Heart right ventricle (tissue), 16 donors: Measurements from ENCODE around the gene EHD2. TPM values are rescaled to one million over a fixed set of nuclear protein-coding genes. Genes with fewer than 3 reads are reported as not detected.
"Not testable (repeated sequence)": the region's sequence is repeated elsewhere in the genome, so short reads cannot be mapped to it uniquely, and the experiment has no call there.

Experiments used
- ATAC-seq, 8 donors: fragments of 200-7000 bp; cut with Tn5 transposase; one replicate each; pipeline ENCODE4 v1.9.1; 2020; ENCODE audit warnings: mild to moderate bottlenecking in 8 of 8, moderate library complexity in 8 of 8, moderate number of reproducible peaks in 1 of 8
- DNase-seq, 2 donors: peaks; one replicate each; pipeline ENCODE4 v3.0.0-alpha.2; 2020
- H3K27ac ChIP-seq, 10 donors: fragments of 200-600 bp; sonication (generic) in 2 of 10; one replicate each; pipeline versions ENCODE4 v1.5.0 to v1.8.0; 2020 to 2022; ENCODE audit warnings: mild to moderate bottlenecking in 3 of 10
- H3K27me3 ChIP-seq, 7 donors: fragments of 200-600 bp; one replicate each; pipeline ENCODE4 v1.8.0; 2021 to 2022; ENCODE audit warnings: mild to moderate bottlenecking in 2 of 7
- H3K36me3 ChIP-seq, 9 donors: fragments of 200-600 bp; sonication (generic) in 1 of 9; one replicate each; pipeline versions ENCODE4 v1.5.0 to v1.8.0; 2020 to 2022; ENCODE audit warnings: mild to moderate bottlenecking in 2 of 9
- H3K4me1 ChIP-seq, 9 donors: fragments of 200-600 bp; sonication (generic) in 1 of 9; one replicate each; pipeline versions ENCODE4 v1.5.0 to v1.8.0; 2020 to 2022; ENCODE audit warnings: mild to moderate bottlenecking in 4 of 9
- H3K4me3 ChIP-seq, 10 donors: fragments of 200-600 bp; sonication (generic) in 2 of 10; one replicate each; pipeline versions ENCODE4 v1.5.0 to v1.8.0; 2020 to 2022; ENCODE audit warnings: mild to moderate bottlenecking in 7 of 10, moderate library complexity in 2 of 10
- H3K9me3 ChIP-seq, 11 donors: fragments of 200-600 bp in 10 of 11; sonication (generic) in 2 of 11; one replicate each; pipeline versions ENCODE4 v1.5.0 to v1.8.0; 2013 to 2022; ENCODE audit warnings: mild to moderate bottlenecking in 2 of 11, control low read depth in 1 of 11, moderate library complexity in 1 of 11
- CTCF ChIP-seq, 9 donors: fragments of 200-600 bp; sonication (generic) in 2 of 9; IDR thresholded peaks; one replicate each; pipeline versions ENCODE4 v1.5.0 to v1.8.0; 2021 to 2022; ENCODE audit warnings: antibody characterized with exemption in 9 of 9, mild to moderate bottlenecking in 5 of 9, moderate library complexity in 1 of 9
- WGBS, 2 donors: extraction: QIAGEN DNeasy Blood & Tissue Kit; methylation state at CpG; one replicate each; pipeline ENCODE4 v1.1.7; 2013; ENCODE audit warnings: inconsistent platforms in 1 of 2; 5-methylcytosine and 5-hydroxymethylcytosine counted together
- intact Hi-C, 10 donors: fragments of 100-400 bp; cut with DNase I; formaldehyde crosslinking; loops; one replicate each; pipeline versions ENCODE4 v1.11.1 to v1.14.2; 2022
- polyA plus RNA-seq, 2 donors: library from polyadenylated mRNA; stranded (reverse); fragments of 200-250 nt; gene quantifications; one replicate each; pipeline ENCODE4 v1.2.3, GENCODE V29; 2013
- total RNA-seq, 10 donors: library from RNA; stranded (reverse); fragmentation: NEBNext Ultra II Directional in 3 of 10; extraction: Animal tissue kit (Norgen Biotek cat#: 25700) in 3 of 10; gene quantifications; one replicate each; pipeline versions ENCODE4 v1.2.1 to v1.2.4, GENCODE V29; 2021 to 2023
- donor health status: Arrhythmogenic right ventricular cardiomyopathy.
- donor health status: ischemic (EF 13 %, LVEDD 7.1; RV severe dilation, severe dysfunction).
- donor health status: healthy with polysubstance abuse.
- donor health status: DM: no; HTN: yes; CAD: no.
- donor health status: DM: no; HTN: no; CAD: no.
- donor health status: ischemic (EF 25% LVEDD 6.9; RV normal size, moderate dysfunction).
- donor health status: ischemic (EF 25% LVEDD 5.7; RV mildly dilated, moderate dysfunction).
- donor health status: healthy.
- donor health status: DM: yes; HTN: yes; CAD: no.
- donor health status: Ischemic cardiomyopathy.
- donor health status: ischemic (EF 35%, LVEDD 5.7; RV mildly dilated, moderate dysfunction).
- donor health status: nonischemic (EF 11% LVEDD 7.7; RV severe dilation, severe dysfunction).
- donor health status: DM: yes; HTN: yes; CAD: no.
- donor health status: PGD.
- donor health status: ischemic (EF 29% LVEDD 5.4; RV normal size, mild dysfunction).
- donor health status: nonischemic (EF 23%, LVEDD 6.1; RV moderate dilation, normal function).

EHD2 gene
- total and polyA plus RNA-seq, 12 donors = 27.5 to 78.2 (median 47.5) TPM

- WGBS, 2 donors = 58 to 91% methylated on average over 3 of the region's 3 CpGs
- H3K36me3 ChIP-seq = peaks cover 0 to 35% (median 20%) of the 10 kb centered on the region in 9 donors
- H3K4me3 ChIP-seq = no peak overlapping the region
- TF ChIP-seq CTCF (IDR thresholded peaks at IDR 0.05) = no peak
- intact Hi-C loops = loop anchor here in 3 of 10 donors (10.0 kb wide), 1 partner anchor 103 kb away; no protein-coding TSS in a partner anchor
- ATAC-seq (no peak), DNase-seq (no peak)
- H3K27me3 ChIP-seq = no peaks in the 10 kb centered on the region
- peak overlapping the region in 3 of 10 donors; percentile 26 to 62 (median 58) for H3K27ac ChIP-seq
- peaks cover 0 to 7% (median 0%) of the 10 kb centered on the region in 11 donors for H3K9me3 ChIP-seq
- peaks cover 0 to 20% (median 4%) of the 10 kb centered on the region in 9 donors for H3K4me1 ChIP-seq
Observed at GRCh38 chr19:47762151-47762550, 48.9 kb downstream of the EHD2 start.

GRCh38 chr19:47762615-47763308 is 49.5 kb downstream of the EHD2 start:
- Histone ChIP-seq H3K36me3 (peaks cover 0 to 29% (median 13%) of the 10 kb centered on the region in 9 donors), H3K4me3 (no peak overlapping the region), H3K4me1 (peaks cover 0 to 20% (median 4%) of the 10 kb centered on the region in 9 donors), H3K27me3 (no peaks in the 10 kb centered on the region), H3K9me3 (peaks cover 0 to 7% (median 0%) of the 10 kb centered on the region in 11 donors), H3K27ac (peak overlapping the region in 8 of 10 donors; percentile 4 to 78 (median 54))
- peak; percentile 51 to 85 (median 80) for ATAC-seq
- TF ChIP-seq CTCF (IDR thresholded peaks at IDR 0.05) = no peak
- intact Hi-C loops = loop anchor here in 3 of 10 donors (10.0 kb wide), 1 partner anchor 102 kb away; no protein-coding TSS in a partner anchor
- WGBS, 2 donors = 57 to 58% methylated on average over 18 of the region's 18 CpGs
- peak; percentile 53 to 67 for DNase-seq

- ATAC-seq, H3K9me3 ChIP-seq, DNase-seq, H3K27ac ChIP-seq, H3K4me3 ChIP-seq, H3K27me3 ChIP-seq, H3K36me3 ChIP-seq: not testable (repeated sequence)
- 87 to 90% methylated on average over 3 of the region's 3 CpGs for WGBS, 2 donors
- peaks cover 0 to 20% (median 4%) of the 10 kb centered on the region in 9 donors for H3K4me1 ChIP-seq
- intact Hi-C loops = loop anchor here in 4 of 10 donors (1.0 to 10.0 kb wide), 3 partner anchors 24 to 100 kb away; no protein-coding TSS in a partner anchor
Observed at GRCh38 chr19:47764705-47765104, 51.5 kb downstream of the EHD2 start.

GRCh38 chr19:47765523-47766358 is 52.5 kb downstream of the EHD2 start:
- peak; percentile 76 to 84 (median 79) for ATAC-seq
- peaks cover 0 to 24% (median 4%) of the 10 kb centered on the region in 9 donors for H3K4me1 ChIP-seq
- no peaks in the 10 kb centered on the region for H3K9me3 ChIP-seq
- H3K27ac ChIP-seq = no peak overlapping the region
- WGBS, 2 donors = 29 to 32% methylated on average over 19 of the region's 19 CpGs
- intact Hi-C loops = loop anchor here in 9 of 10 donors (1.0 to 10.0 kb wide), 5 partner anchors 23 to 99 kb away; no protein-coding TSS in a partner anchor
- H3K4me3 ChIP-seq = no peak overlapping the region
- H3K27me3 ChIP-seq = no peaks in the 10 kb centered on the region
- peak; percentile 57 to 80 for DNase-seq
- H3K36me3 ChIP-seq = no peaks in the 10 kb centered on the region
- TF ChIP-seq CTCF (IDR thresholded peaks at IDR 0.05) = peak; percentile 67 to 91 (median 84)
